Epithelial cell of esophagus (primary cell): ENCODE results near the gene BRI3.
A peak's percentile ranks its signal among the peaks of the same experiment; 100 is the strongest.

Source experiments
- DNase-seq: peaks from one replicate; pipeline ENCODE4 v3.0.0; 2010; ENCODE audit warnings: low read depth
- H3K4me3 ChIP-seq: 2 replicates; pipeline ENCODE4 v1.5.1; 2011; ENCODE audit warnings: mild to moderate bottlenecking, low read length, control low read depth
- TF ChIP-seq, protein P1 (sequence below): IDR thresholded peaks from 2 replicates; pipeline ENCODE4 v1.5.1; 2011; ENCODE audit warnings: low read depth, mild to moderate bottlenecking, low read length, control low read depth, inconsistent platforms; ENCODE audit not compliant: insufficient read depth; ENCODE audit errors: missing control alignments

Gene BRI3

GRCh38 chr7:98283127-98283886 lies 1.8 kb downstream of the BRI3 start:
- peak overlapping the region; percentile 78 for H3K4me3 ChIP-seq
- TF ChIP-seq, protein P1, sequence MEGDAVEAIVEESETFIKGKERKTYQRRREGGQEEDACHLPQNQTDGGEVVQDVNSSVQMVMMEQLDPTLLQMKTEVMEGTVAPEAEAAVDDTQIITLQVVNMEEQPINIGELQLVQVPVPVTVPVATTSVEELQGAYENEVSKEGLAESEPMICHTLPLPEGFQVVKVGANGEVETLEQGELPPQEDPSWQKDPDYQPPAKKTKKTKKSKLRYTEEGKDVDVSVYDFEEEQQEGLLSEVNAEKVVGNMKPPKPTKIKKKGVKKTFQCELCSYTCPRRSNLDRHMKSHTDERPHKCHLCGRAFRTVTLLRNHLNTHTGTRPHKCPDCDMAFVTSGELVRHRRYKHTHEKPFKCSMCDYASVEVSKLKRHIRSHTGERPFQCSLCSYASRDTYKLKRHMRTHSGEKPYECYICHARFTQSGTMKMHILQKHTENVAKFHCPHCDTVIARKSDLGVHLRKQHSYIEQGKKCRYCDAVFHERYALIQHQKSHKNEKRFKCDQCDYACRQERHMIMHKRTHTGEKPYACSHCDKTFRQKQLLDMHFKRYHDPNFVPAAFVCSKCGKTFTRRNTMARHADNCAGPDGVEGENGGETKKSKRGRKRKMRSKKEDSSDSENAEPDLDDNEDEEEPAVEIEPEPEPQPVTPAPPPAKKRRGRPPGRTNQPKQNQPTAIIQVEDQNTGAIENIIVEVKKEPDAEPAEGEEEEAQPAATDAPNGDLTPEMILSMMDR: no peak
- DNase-seq: peak; percentile 72

DNA sequence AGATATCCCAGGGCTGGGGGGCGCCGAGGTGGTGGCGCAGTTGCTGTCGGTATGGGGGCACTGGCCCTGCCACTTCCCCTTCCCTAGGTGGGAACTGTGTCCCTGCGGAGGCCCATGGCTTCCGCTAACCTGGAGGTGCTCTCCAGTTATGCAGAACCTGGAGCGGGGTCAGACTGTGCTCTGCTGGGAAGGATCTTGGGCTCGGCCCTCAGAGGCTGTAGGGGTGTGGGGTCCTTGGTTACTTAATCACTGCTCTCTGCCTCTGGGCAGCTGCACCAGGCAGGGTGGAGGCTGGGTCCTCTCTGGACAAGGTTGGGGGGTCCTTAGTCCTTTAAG lies 2.4 kb downstream of the BRI3 start:
- TF ChIP-seq, protein P1: no peak
- peak overlapping the region; percentile 10 for H3K4me3 ChIP-seq
- DNase-seq: no peak

- TF ChIP-seq, protein P1: no peak
- peak overlapping the region; percentile 10 for H3K4me3 ChIP-seq
- DNase-seq: peak; percentile 80
Measured at GRCh38 chr7:98284335-98285036, 3.0 kb downstream of the BRI3 start.

DNA sequence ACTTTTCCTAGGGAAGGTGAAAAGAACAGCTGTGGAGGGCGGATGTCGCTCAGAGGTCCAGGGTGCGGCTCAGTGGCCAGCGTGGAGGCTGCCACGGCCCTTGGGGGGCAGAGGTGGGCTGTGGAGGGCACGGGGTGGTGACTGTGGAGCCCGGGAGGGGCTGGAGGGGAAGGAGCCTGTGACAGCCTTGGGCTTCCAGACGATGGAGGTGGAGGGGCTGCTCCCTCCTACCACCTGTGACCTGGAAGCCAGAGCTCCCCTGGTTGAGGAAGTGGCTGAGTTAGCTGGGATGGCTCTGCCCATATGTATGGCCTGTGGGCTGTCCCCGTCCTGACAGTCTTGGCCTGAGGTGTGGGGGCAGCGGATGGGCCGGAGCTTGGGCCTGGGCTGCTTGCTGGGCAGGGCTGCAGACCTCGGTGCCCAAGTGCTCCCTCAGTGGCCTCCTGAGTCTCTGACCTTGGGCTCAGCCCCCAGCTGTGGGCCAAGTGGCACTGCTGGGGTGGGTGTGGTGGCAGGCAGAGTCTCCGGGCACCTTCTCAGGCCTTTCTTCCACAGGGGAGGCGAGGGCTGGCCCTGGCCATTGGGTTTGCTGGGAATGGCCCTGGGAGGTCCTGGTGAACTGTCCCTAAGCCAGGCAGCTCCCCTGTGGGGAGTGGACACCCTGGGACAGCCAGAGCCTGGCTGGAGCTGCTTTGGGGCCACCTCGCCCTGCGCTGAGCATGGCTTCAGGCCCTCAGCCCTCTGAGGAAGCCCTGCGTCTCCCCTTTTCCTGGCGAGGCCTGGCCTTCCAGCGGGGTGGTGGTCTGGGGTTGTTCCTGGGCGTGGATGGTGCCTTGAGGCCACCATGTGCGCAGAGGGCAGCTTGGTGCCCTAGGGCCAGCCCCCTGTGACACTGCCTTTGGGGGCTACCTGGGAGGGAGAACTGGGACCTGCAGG lies 3.9 kb downstream of the BRI3 start:
- DNase-seq: no peak
- H3K4me3 ChIP-seq: no peak overlapping the region
- TF ChIP-seq, protein P1: no peak

DNA sequence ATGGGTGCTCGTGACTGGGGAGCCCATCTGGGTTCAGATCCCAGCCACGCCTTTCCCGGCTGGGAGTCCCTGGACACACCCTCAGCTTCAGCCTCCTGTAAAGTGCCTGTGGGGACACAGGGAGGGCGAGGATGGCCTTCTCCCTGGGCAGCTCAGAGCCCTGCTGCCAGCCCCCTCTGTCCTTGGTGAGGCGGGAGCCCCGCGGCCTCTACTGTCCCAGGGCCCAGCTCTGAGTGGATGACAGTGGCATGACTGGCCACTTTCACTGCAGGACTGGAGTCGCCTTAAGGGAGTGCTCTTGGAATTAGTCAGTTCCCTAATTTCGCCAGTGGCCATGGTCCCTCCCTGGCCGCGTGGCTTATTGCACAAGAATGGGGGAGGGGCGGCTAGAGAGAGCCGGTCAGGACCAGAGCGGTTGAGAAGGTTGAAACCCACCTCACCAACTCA lies 4.6 kb downstream of the BRI3 start:
- TF ChIP-seq, protein P1: no peak
- H3K4me3 ChIP-seq: no peak overlapping the region
- DNase-seq: peak; percentile 85

- DNase-seq: no peak
- H3K4me3 ChIP-seq: no peak overlapping the region
- TF ChIP-seq, protein P1: no peak
Measured at GRCh38 chr7:98286701-98287485, 5.4 kb downstream of the BRI3 start.
